ENCODE measurements around the gene RTKN2. TPM values are rescaled to one million over a fixed set of nuclear protein-coding genes. Genes with fewer than 3 reads are reported as not detected.

Gene RTKN2
- total and polyA plus RNA-seq, 10 donors = 0.26 to 5.7 (median 1.6) TPM

DNA sequence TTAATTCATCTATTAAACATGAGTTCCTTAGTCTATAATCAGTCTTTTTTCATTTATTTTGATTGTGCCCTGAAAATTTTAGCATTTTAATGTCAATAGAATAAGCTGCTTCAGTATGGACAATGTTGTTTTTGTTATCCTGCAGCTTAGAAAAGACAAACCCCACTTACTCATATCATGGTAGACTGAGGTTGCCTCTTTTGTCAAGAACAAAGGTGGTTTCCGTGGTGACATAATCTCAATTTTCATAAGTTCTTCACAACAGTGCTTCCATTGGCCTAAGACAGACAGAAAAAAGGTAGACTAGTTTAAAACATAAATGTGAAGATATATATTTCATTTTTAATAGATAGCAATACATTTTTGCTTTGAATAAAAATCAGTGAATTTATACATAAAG is 69.1 kb downstream of the RTKN2 start:
- peaks cover 0 to 12% (median 0%) of the 10 kb centered on the region in 6 donors for H3K4me1 ChIP-seq
- no peak for DNase-seq
- H3K9me3 ChIP-seq = no peaks in the 10 kb centered on the region
- H3K27me3 ChIP-seq (replicated peaks in 1 of 7) = no peaks in the 10 kb centered on the region
- H3K36me3 ChIP-seq = no peaks in the 10 kb centered on the region
- H3K27ac ChIP-seq = no peak overlapping the region
- 73 to 88% (median 80%) methylated on average over 1 of the region's 1 CpG for WGBS, 5 donors
- no peak for TF ChIP-seq CTCF (IDR thresholded peaks at IDR 0.05 in 8 of 11, conservative IDR thresholded peaks at IDR 0.05 in 3 of 11)
- TF ChIP-seq POLR2AphosphoS5 (IDR thresholded peaks at IDR 0.05) = no peak
- TF ChIP-seq POLR2A (IDR thresholded peaks at IDR 0.05) = no peak
- intact Hi-C loops (cut with DNase I; ENCODE audit: low total_unique reads) = no loop called here
- no peak overlapping the region for H3K4me3 ChIP-seq

- H3K9me3 ChIP-seq = no peaks in the 10 kb centered on the region
- no peak for TF ChIP-seq POLR2A (IDR thresholded peaks at IDR 0.05)
- no peak for TF ChIP-seq CTCF (IDR thresholded peaks at IDR 0.05 in 8 of 11, conservative IDR thresholded peaks at IDR 0.05 in 3 of 11)
- no peak for TF ChIP-seq POLR2AphosphoS5 (IDR thresholded peaks at IDR 0.05)
- no peaks in the 10 kb centered on the region for H3K27me3 ChIP-seq (replicated peaks in 1 of 7)
- H3K27ac ChIP-seq = no peak overlapping the region
- no peak overlapping the region for H3K4me3 ChIP-seq
- intact Hi-C loops (cut with DNase I; ENCODE audit: low total_unique reads) = no loop called here
- peaks cover 0 to 12% (median 0%) of the 10 kb centered on the region in 6 donors for H3K4me1 ChIP-seq
- no peak for DNase-seq
- no peaks in the 10 kb centered on the region for H3K36me3 ChIP-seq
These were observed 72.1 kb downstream of the RTKN2 start for GRCh38 chr10:62196528-62196927.

GRCh38 chr10:62195675-62195926 is 73.0 kb downstream of the RTKN2 start:
- no peaks in the 10 kb centered on the region for H3K9me3 ChIP-seq
- TF ChIP-seq CTCF (IDR thresholded peaks at IDR 0.05 in 8 of 11, conservative IDR thresholded peaks at IDR 0.05 in 3 of 11) (no peak), POLR2A (IDR thresholded peaks at IDR 0.05) (no peak), POLR2AphosphoS5 (IDR thresholded peaks at IDR 0.05) (no peak)
- H3K27ac ChIP-seq = no peak overlapping the region
- DNase-seq = no peak
- WGBS, 5 donors = 76 to 92% (median 88%) methylated on average over 1 of the region's 1 CpG
- peaks cover 0 to 12% (median 0%) of the 10 kb centered on the region in 6 donors for H3K4me1 ChIP-seq
- intact Hi-C loops (cut with DNase I; ENCODE audit: low total_unique reads) = no loop called here
- no peaks in the 10 kb centered on the region for H3K27me3 ChIP-seq (replicated peaks in 1 of 7)
- no peaks in the 10 kb centered on the region for H3K36me3 ChIP-seq
- no peak overlapping the region for H3K4me3 ChIP-seq

DNA sequence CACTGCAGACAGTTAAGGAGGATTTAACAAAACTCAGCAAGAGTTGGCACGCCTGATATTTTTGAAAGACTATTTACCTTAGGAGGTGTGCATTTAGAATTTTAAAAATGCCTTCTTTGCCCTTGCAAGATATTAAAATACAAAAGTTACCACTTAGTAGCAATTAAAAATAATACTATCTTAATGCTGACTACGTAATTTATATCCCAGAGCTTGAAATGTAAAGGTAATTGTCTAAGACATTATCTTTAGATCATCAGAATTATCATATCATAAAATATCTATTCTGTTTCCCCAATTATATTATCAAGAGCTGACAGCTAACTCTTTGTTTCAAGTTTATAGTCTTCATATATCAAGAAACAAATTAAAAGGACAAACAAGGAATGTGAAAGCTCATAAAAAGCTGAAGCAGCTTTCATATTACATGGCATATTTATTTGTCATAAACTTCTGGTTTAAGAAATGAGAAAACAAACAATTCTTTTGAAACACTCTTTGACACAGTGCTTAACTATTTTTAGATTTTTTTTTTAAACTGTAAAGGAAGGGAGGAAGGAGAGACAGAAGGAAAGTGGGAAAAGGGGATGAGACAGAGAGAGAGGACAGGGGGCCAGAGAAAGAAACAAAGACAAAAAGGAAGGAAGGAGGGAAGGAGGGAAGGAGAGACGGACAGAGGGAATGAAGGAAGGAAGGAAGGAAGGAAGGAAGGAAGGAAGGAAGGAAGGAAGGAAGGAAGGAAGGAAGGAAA is 73.5 kb downstream of the RTKN2 start:
- Histone ChIP-seq H3K27ac (no peak overlapping the region), H3K9me3 (no peaks in the 10 kb centered on the region), H3K36me3 (no peaks in the 10 kb centered on the region), H3K4me3 (no peak overlapping the region), H3K4me1 (peaks cover 0 to 12% (median 0%) of the 10 kb centered on the region in 6 donors), H3K27me3 (replicated peaks in 1 of 7) (no peaks in the 10 kb centered on the region)
- DNase-seq = no peak
- TF ChIP-seq CTCF (IDR thresholded peaks at IDR 0.05 in 8 of 11, conservative IDR thresholded peaks at IDR 0.05 in 3 of 11) (no peak), POLR2A (IDR thresholded peaks at IDR 0.05) (no peak), POLR2AphosphoS5 (IDR thresholded peaks at IDR 0.05) (no peak)
- 70 to 74% (median 72%) methylated on average over 3 of the region's 3 CpGs for WGBS, 5 donors
- intact Hi-C loops (cut with DNase I; ENCODE audit: low total_unique reads) = no loop called here
